ENCODE measurements around the gene TRIM50. TPM values are rescaled to one million over a fixed set of nuclear protein-coding genes. Genes with fewer than 3 reads are reported as not detected.

TRIM50 gene
- total RNA-seq, 2 donors from 2014 or later = not detected

DNA sequence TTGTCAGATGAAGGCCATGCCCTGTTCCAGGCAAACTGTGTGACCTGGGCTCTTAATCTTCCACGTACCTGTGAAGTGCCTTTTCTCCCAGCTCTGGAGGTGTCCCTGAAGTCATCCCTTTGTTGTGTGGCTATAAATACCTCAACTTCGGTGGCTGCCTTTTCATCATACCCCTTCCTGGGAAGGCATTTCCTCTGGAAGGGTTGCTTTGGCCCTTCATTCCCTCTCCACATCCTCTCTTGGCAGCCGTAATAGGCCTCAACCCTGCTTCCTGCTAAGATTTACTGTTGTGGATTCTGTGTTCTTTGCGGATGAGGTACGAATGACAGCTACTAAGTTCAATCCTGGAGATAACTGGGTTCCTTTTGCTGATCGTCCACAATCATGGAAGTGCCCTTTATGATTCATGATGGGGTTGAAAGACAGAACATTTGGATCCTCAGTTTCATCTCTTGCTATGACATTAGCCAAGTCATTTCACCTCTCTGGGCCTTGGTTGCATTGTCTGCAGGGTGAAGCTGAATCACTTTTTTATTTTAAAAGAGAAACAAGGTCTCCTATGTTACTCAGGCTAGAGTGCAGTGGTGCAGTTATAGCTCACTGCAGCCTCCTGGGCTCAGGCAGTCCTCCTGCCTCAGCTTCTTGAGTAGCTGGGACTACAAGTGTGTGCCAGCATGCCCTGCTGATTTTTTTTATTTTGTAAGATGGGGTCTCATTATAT is 23.7 kb upstream of the TRIM50 start:
- Histone ChIP-seq H3K9me3 (peaks cover 0 to 6% of the 10 kb centered on the region in 2 donors), H3K27ac (no peak overlapping the region), H3K27me3 (no peaks in the 10 kb centered on the region), H3K36me3 (no peaks in the 10 kb centered on the region), H3K4me1 (no peaks in the 10 kb centered on the region), H3K4me3 (no peak overlapping the region)
- no peak for DNase-seq (ENCODE audit: low spot score)
- no peak for TF ChIP-seq CTCF (IDR thresholded peaks at IDR 0.05)

DNA sequence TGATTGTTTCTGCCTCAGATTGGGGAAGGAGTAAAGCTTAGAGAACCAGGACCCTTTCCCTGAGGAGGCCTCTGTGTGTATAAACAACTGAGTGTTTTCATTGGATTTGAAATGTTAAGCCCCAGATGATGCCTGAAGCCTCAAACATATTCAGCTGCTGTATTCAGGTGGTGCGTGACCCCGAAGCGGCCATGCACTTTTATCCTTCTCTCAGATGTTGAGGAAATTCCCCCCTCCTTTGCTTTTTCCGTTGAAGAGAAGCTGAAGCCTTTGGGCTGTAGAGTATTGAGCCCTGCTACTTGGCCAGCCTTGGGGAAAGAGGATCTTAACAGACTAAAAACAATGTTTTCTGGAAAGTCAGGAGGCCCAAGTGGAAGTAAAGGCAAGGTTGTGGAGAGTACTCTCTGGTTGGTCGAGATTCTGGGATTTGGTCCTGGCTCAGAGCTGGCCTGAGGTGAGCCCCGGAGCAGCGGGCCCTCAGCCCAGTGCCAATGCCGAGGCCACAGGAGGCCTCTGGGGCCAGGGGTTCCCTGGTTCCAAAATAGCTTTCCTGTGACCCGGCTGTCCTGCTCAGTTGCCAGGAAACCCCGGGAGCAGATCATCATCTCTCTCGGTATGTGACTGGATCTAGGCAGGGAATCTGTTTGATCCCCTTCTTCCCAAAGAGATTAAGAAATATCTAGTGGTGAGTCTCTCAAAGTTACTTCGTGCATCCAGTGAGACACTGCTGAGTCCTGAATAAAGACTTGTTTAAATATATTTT is 22.6 kb upstream of the TRIM50 start:
- Histone ChIP-seq H3K27me3 (no peaks in the 10 kb centered on the region), H3K27ac (no peak overlapping the region), H3K36me3 (no peaks in the 10 kb centered on the region), H3K4me1 (no peaks in the 10 kb centered on the region), H3K4me3 (no peak overlapping the region), H3K9me3 (peaks cover 0 to 6% of the 10 kb centered on the region in 2 donors)
- no peak for DNase-seq (ENCODE audit: low spot score)
- no peak for TF ChIP-seq CTCF (IDR thresholded peaks at IDR 0.05)

DNA sequence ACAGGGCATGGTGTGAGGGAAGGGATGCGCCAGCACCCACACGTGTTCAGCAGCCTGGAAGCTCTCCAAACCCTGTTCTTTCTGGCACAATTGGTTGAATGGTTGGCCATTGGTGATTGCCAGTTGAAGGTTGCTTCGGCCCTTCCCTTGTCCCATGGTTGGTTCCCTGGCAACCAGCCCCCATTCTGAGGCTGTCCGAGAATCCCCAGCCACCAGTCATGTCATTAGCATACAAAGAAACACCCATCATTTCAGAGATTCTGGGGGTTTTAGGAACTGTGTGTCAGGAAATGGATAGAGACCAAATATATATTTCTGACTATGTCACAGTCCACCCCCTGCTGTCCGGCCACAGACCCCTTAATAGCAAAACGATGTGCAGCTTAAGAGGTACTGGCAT is 21.9 kb upstream of the TRIM50 start:
- no peaks in the 10 kb centered on the region for H3K27me3 ChIP-seq
- H3K27ac ChIP-seq = no peak overlapping the region
- peaks cover 0 to 6% of the 10 kb centered on the region in 2 donors for H3K9me3 ChIP-seq
- no peak for DNase-seq (ENCODE audit: low spot score)
- no peak overlapping the region for H3K4me3 ChIP-seq
- H3K36me3 ChIP-seq = no peaks in the 10 kb centered on the region
- no peaks in the 10 kb centered on the region for H3K4me1 ChIP-seq
- TF ChIP-seq CTCF (IDR thresholded peaks at IDR 0.05) = no peak

DNA sequence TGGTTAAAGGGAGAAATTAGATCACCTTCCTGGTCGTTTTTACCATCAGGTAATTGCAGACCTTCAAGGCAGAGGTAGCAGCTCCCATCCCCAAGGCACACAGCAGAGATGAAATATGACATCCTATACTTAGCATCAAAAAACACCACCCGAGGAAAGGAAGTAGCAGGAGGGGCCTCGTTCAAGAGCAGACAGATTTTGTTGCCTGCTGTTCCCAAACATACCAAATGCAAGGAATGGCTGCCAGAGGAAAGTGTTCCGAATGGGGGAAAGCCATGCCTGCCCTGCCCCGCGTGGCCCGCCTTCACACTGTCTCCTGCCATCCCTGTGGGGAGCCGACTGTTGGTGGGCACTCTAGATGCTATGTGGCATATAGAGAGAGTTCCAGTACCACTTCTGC is 18.1 kb upstream of the TRIM50 start:
- H3K27ac ChIP-seq = no peak overlapping the region
- DNase-seq (ENCODE audit: low spot score) = no peak
- H3K27me3 ChIP-seq = no peaks in the 10 kb centered on the region
- no peak for TF ChIP-seq CTCF (IDR thresholded peaks at IDR 0.05)
- H3K9me3 ChIP-seq = no peaks in the 10 kb centered on the region
- no peak overlapping the region for H3K4me3 ChIP-seq
- no peaks in the 10 kb centered on the region for H3K36me3 ChIP-seq
- H3K4me1 ChIP-seq = no peaks in the 10 kb centered on the region

GRCh38 chr7:73345538-73345937 is 17.7 kb upstream of the TRIM50 start:
- TF ChIP-seq CTCF (IDR thresholded peaks at IDR 0.05) = no peak
- no peaks in the 10 kb centered on the region for H3K4me1 ChIP-seq

More at GRCh38 chr7:73345538-73345937, 17.7 kb upstream of the TRIM50 start:
- no peak for DNase-seq (ENCODE audit: low spot score)
- Histone ChIP-seq H3K27me3 (no peaks in the 10 kb centered on the region), H3K4me3 (no peak overlapping the region), H3K36me3 (no peaks in the 10 kb centered on the region), H3K9me3 (no peaks in the 10 kb centered on the region), H3K27ac (no peak overlapping the region)

Measured in right atrium auricular region (tissue), 2 donors.